ENCODE data around the gene ARHGAP15.

- no peak for TF ChIP-seq CTCF (IDR thresholded peaks at IDR 0.05)
- no peak for TF ChIP-seq POLR2A (IDR thresholded peaks at IDR 0.05)
These were observed 614.9 kb downstream of the ARHGAP15 start for GRCh38 chr2:143744114-143744513.

All from adrenal gland (tissue), 5 donors.